Measurements from ENCODE around the gene GRIN2A.

The GRIN2A gene

GRCh38 chr16:9852003-9852402, 330.2 kb downstream of the GRIN2A start:
- no peak for DNase-seq (ENCODE audit: low read depth)

- DNase-seq (ENCODE audit: low read depth): no peak
These were observed 331.4 kb downstream of the GRIN2A start for GRCh38 chr16:9850817-9851216.

- no peak for DNase-seq (ENCODE audit: low read depth)
These were observed 332.5 kb downstream of the GRIN2A start for GRCh38 chr16:9849697-9850245.

- no peak for DNase-seq (ENCODE audit: low read depth)
These were observed 335.1 kb downstream of the GRIN2A start for GRCh38 chr16:9847146-9847545.

- no peak for DNase-seq (ENCODE audit: low read depth)
These were observed 335.7 kb downstream of the GRIN2A start for GRCh38 chr16:9846362-9847099.

GRCh38 chr16:9845661-9846361, 336.4 kb downstream of the GRIN2A start:
- DNase-seq (ENCODE audit: low read depth): no peak

GRCh38 chr16:9844361-9844760, 337.9 kb downstream of the GRIN2A start:
- no peak for DNase-seq (ENCODE audit: low read depth)

- DNase-seq (ENCODE audit: low read depth): no peak
These were observed 338.7 kb downstream of the GRIN2A start for GRCh38 chr16:9843424-9844018.

- DNase-seq (ENCODE audit: low read depth): no peak
These were observed 341.2 kb downstream of the GRIN2A start for GRCh38 chr16:9840761-9841665.

GRCh38 chr16:9837481-9837880, 344.7 kb downstream of the GRIN2A start:
- DNase-seq (ENCODE audit: low read depth): no peak

- no peak for DNase-seq (ENCODE audit: low read depth)
These were observed 346.0 kb downstream of the GRIN2A start for GRCh38 chr16:9836118-9836736.

- no peak for DNase-seq (ENCODE audit: low read depth)
These were observed 355.0 kb downstream of the GRIN2A start for GRCh38 chr16:9827062-9827752.

- no peak for DNase-seq (ENCODE audit: low read depth)
These were observed 355.6 kb downstream of the GRIN2A start for GRCh38 chr16:9826656-9827055.

- no peak for DNase-seq (ENCODE audit: low read depth)
These were observed 357.8 kb downstream of the GRIN2A start for GRCh38 chr16:9824200-9825068.

- no peak for DNase-seq (ENCODE audit: low read depth)
These were observed 358.7 kb downstream of the GRIN2A start for GRCh38 chr16:9823510-9823909.

- no peak for DNase-seq (ENCODE audit: low read depth)
These were observed 360.3 kb downstream of the GRIN2A start for GRCh38 chr16:9821970-9822369.

GRCh38 chr16:9821331-9821730, 360.9 kb downstream of the GRIN2A start:
- DNase-seq (ENCODE audit: low read depth): no peak

- DNase-seq (ENCODE audit: low read depth): no peak
These were observed 361.6 kb downstream of the GRIN2A start for GRCh38 chr16:9820476-9821246.

GRCh38 chr16:9818702-9819101, 363.5 kb downstream of the GRIN2A start:
- no peak for DNase-seq (ENCODE audit: low read depth)

Measured in activated T-helper 9 cell treated with anti-CD3 and anti-CD28 coated beads, Interleukin-2, amount 50 U/mL, for 16 hours (primary cell).